AG08395 (cell line): Measurements from ENCODE around the gene DGKD.

Source experiments
- DNase-seq: peaks from one replicate; pipeline ENCODE4 v3.0.0; 2012; ENCODE audit warnings: mixed read lengths, low spot score

DGKD gene

GRCh38 chr2:233338812-233339368 lies 15.4 kb upstream of the DGKD start:
- no peak for DNase-seq

- DNase-seq: no peak
Observed at GRCh38 chr2:233339427-233339826, 14.9 kb upstream of the DGKD start.

- no peak for DNase-seq
Observed at GRCh38 chr2:233341296-233341695, 13.0 kb upstream of the DGKD start.

GRCh38 chr2:233342301-233342700 lies 12.0 kb upstream of the DGKD start:
- DNase-seq: no peak

- DNase-seq: no peak
Observed at GRCh38 chr2:233343171-233343705, 11.1 kb upstream of the DGKD start.

GRCh38 chr2:233346376-233346775 lies 7.9 kb upstream of the DGKD start:
- DNase-seq: no peak

GRCh38 chr2:233346930-233347329 lies 7.4 kb upstream of the DGKD start:
- DNase-seq: no peak

- DNase-seq: no peak
Observed at GRCh38 chr2:233349005-233349998, 5.0 kb upstream of the DGKD start.

- DNase-seq: peak; percentile 94
Observed at GRCh38 chr2:233350708-233351107, 3.6 kb upstream of the DGKD start.

- DNase-seq: no peak
Observed at GRCh38 chr2:233351423-233351822, 2.9 kb upstream of the DGKD start.

- no peak for DNase-seq
Observed at GRCh38 chr2:233352141-233352842, 2.0 kb upstream of the DGKD start.

- no peak for DNase-seq
Observed at GRCh38 chr2:233353101-233353768, 1.1 kb upstream of the DGKD start.

GRCh38 chr2:233354500-233354924 lies 218 bp downstream of the DGKD start:
- DNase-seq: no peak

- DNase-seq: peak; percentile 26
Observed at GRCh38 chr2:233354971-233355574, 779 bp downstream of the DGKD start.

GRCh38 chr2:233355916-233356315 lies 1.6 kb downstream of the DGKD start:
- no peak for DNase-seq

- DNase-seq: no peak
Observed at GRCh38 chr2:233356546-233357308, 2.4 kb downstream of the DGKD start.

- DNase-seq: no peak
Observed at GRCh38 chr2:233358335-233358734, 4.0 kb downstream of the DGKD start.

- DNase-seq: no peak
Observed at GRCh38 chr2:233358947-233359346, 4.7 kb downstream of the DGKD start.

GRCh38 chr2:233359823-233360222 lies 5.5 kb downstream of the DGKD start:
- DNase-seq: no peak

- no peak for DNase-seq
Observed at GRCh38 chr2:233360771-233361176, 6.5 kb downstream of the DGKD start.

GRCh38 chr2:233361297-233361696 lies 7.0 kb downstream of the DGKD start:
- DNase-seq: no peak
